Neural crest cell (in vitro differentiated cells): ENCODE results near the gene NAE1. TPM values are rescaled to one million over a fixed set of nuclear protein-coding genes. Genes with fewer than 3 reads are reported as not detected.

Source experiments
- DNase-seq: peaks from one replicate; pipeline ENCODE4 v3.0.0; 2021; ENCODE audit warnings: low read depth, mixed read lengths, low spot score
- H3K27ac Mint-ChIP-seq: one replicate; pipeline ENCODE4 v1.8.0; 2021; ENCODE audit warnings: mild to moderate bottlenecking, mixed read lengths; ENCODE audit not compliant: unreplicated experiment
- H3K27me3 Mint-ChIP-seq: 2 replicates; pipeline ENCODE4 v1.8.0; 2021; ENCODE audit warnings: low read depth, mild to moderate bottlenecking, mixed read lengths
- H3K36me3 Mint-ChIP-seq: 2 replicates; pipeline ENCODE4 v1.8.0; 2021; ENCODE audit warnings: low read depth, mild to moderate bottlenecking, mixed read lengths
- H3K4me1 Mint-ChIP-seq: 2 replicates; pipeline ENCODE4 v1.8.0; 2021; ENCODE audit warnings: mixed read lengths
- H3K4me3 Mint-ChIP-seq: one replicate; pipeline ENCODE4 v1.8.0; 2021; ENCODE audit warnings: mild to moderate bottlenecking, mixed read lengths
- H3K9me3 Mint-ChIP-seq: 2 replicates; pipeline ENCODE4 v1.8.0; 2021; ENCODE audit warnings: mixed read lengths
- CTCF ChIP-seq: fragments of 200-600 bp; sonication (generic); conservative IDR thresholded peaks from 2 replicates; pipeline ENCODE4 v1.5.0; 2021; ENCODE audit warnings: antibody characterized with exemption, mild to moderate bottlenecking
- total RNA-seq: library from RNA; stranded (reverse); gene quantifications from 2 replicates; pipeline ENCODE4 v1.2.1, GENCODE V29; 2021

Gene NAE1
- total RNA-seq, 1 donor from 2014 or later, result 156 TPM

- no peaks in the 10 kb centered on the region for H3K9me3 Mint-ChIP-seq
- H3K36me3 Mint-ChIP-seq, result peaks cover 17% of the 10 kb centered on the region
- H3K4me1 Mint-ChIP-seq, result peaks cover 16% of the 10 kb centered on the region
- no peak overlapping the region for H3K4me3 Mint-ChIP-seq
- no peak for TF ChIP-seq CTCF
- H3K27ac Mint-ChIP-seq, result no peak overlapping the region
- DNase-seq, result no peak
- no peaks in the 10 kb centered on the region for H3K27me3 Mint-ChIP-seq
Measured at GRCh38 chr16:66824006-66824405, 6.8 kb downstream of the NAE1 start.

- no peak overlapping the region for H3K4me3 Mint-ChIP-seq
Measured at GRCh38 chr16:66814734-66815133, 16.0 kb downstream of the NAE1 start.

GRCh38 chr16:66811043-66811442, 19.7 kb downstream of the NAE1 start:
- Mint-ChIP-seq H3K9me3 (no peaks in the 10 kb centered on the region), H3K27ac (no peak overlapping the region), H3K4me1 (peaks cover 5% of the 10 kb centered on the region), H3K36me3 (peaks cover 8% of the 10 kb centered on the region), H3K27me3 (no peaks in the 10 kb centered on the region), H3K4me3 (no peak overlapping the region)
- TF ChIP-seq CTCF, result no peak
- no peak for DNase-seq

More at GRCh38 chr16:66814734-66815133, 16.0 kb downstream of the NAE1 start:
- Mint-ChIP-seq H3K27me3 (no peaks in the 10 kb centered on the region), H3K36me3 (peaks cover 13% of the 10 kb centered on the region), H3K27ac (no peak overlapping the region), H3K4me1 (peaks cover 5% of the 10 kb centered on the region), H3K9me3 (no peaks in the 10 kb centered on the region)
- no peak for DNase-seq
- TF ChIP-seq CTCF, result no peak

- no peaks in the 10 kb centered on the region for H3K9me3 Mint-ChIP-seq
- peaks cover 5% of the 10 kb centered on the region for H3K4me1 Mint-ChIP-seq
- DNase-seq, result no peak
- no peak for TF ChIP-seq CTCF
- H3K4me3 Mint-ChIP-seq, result no peak overlapping the region
- H3K36me3 Mint-ChIP-seq, result peaks cover 8% of the 10 kb centered on the region
- no peaks in the 10 kb centered on the region for H3K27me3 Mint-ChIP-seq
- no peak overlapping the region for H3K27ac Mint-ChIP-seq
Measured at GRCh38 chr16:66810391-66810790, 20.4 kb downstream of the NAE1 start.

- H3K27ac Mint-ChIP-seq, result no peak overlapping the region
- peaks cover 9% of the 10 kb centered on the region for H3K36me3 Mint-ChIP-seq
- no peak overlapping the region for H3K4me3 Mint-ChIP-seq
- no peaks in the 10 kb centered on the region for H3K9me3 Mint-ChIP-seq
- no peaks in the 10 kb centered on the region for H3K27me3 Mint-ChIP-seq
- peaks cover 2% of the 10 kb centered on the region for H3K4me1 Mint-ChIP-seq
- DNase-seq, result no peak
- no peak for TF ChIP-seq CTCF
Measured at GRCh38 chr16:66809765-66810164, 21.0 kb downstream of the NAE1 start.

GRCh38 chr16:66802159-66802558, 28.6 kb downstream of the NAE1 start:
- no peak for TF ChIP-seq CTCF
- Mint-ChIP-seq H3K4me1 (no peaks in the 10 kb centered on the region), H3K9me3 (no peaks in the 10 kb centered on the region), H3K27ac (no peak overlapping the region), H3K4me3 (no peak overlapping the region), H3K36me3 (peaks cover 5% of the 10 kb centered on the region), H3K27me3 (no peaks in the 10 kb centered on the region)
- no peak for DNase-seq
